ENCODE data around the gene SLC16A1.

GRCh38 chr1:112906150-112906698 lies 49.8 kb downstream of the SLC16A1 start:
- TF ChIP-seq POLR2AphosphoS5 (IDR thresholded peaks at IDR 0.05; ENCODE audit: insufficient read depth, low read depth, low read length) (no peak), CTCF (IDR thresholded peaks at IDR 0.05; ENCODE audit: extremely low read depth in 1 of 2, insufficient read depth in 1 of 2, low read depth in 1 of 2, low read length in 2 of 2) (no peak), FOS (IDR thresholded peaks at IDR 0.05; ENCODE audit: borderline replicate concordance, insufficient read depth, low read length) (no peak), POLR2A (IDR thresholded peaks at IDR 0.05; ENCODE audit: low read depth, low read length) (no peak), JUN (IDR thresholded peaks at IDR 0.05; ENCODE audit: borderline replicate concordance, insufficient read depth, insufficient read length, low read depth) (no peak)

All from endothelial cell of umbilical vein (primary cell).